HepG2 (cell line): ENCODE measurements around the gene NDRG3. TPM values are rescaled to one million over a fixed set of nuclear protein-coding genes. Genes with fewer than 3 reads are reported as not detected.
A peak's percentile ranks its signal among the peaks of the same experiment; 100 is the strongest.

Experiments
- ATAC-seq: fragments of 200-7000 bp; cut with Tn5 transposase; 3 replicates; pipeline ENCODE4 v1.9.1; 2020; ENCODE audit warnings: mild to moderate bottlenecking, moderate library complexity
- BruUV-seq: library from RNA; stranded (reverse); fragments of 400-500 nt; replicated peaks from 2 replicates; lab custom pipeline; 2021; lab: Mats Ljungman, UMichigan
- CTCF ChIA-PET: fragments of 300-600 bp; formaldehyde crosslinking; extraction: SDS; loops from one replicate; lab custom pipeline; 2021; ENCODE audit warnings: low total read pairs, inconsistent platforms, low intra/inter-chr PET ratio; lab: Yijun Ruan, JAX
- POLR2A ChIA-PET: fragments of 350-600 bp; sonication (Branson Sonifier 250); formaldehyde crosslinking; loops from one replicate; lab custom pipeline; 2020; ENCODE audit warnings: antibody characterized with exemption, inconsistent platforms; lab: Yijun Ruan, JAX
- DNase-seq: peaks from one replicate; pipeline ENCODE4 v3.0.0-alpha.2; 2015; ENCODE audit warnings: low spot score
- FAIRE-seq: peaks from 3 replicates; lab custom pipeline; 2011; peaks lifted over from hg19 to GRCh38; lab: Jason Lieb, UNC
- H2AFZ ChIP-seq: one replicate; pipeline ENCODE4 v1.6.1; 2011; ENCODE audit warnings: low read length, inconsistent platforms
- H3K27ac ChIP-seq: fragments of 300-600 bp; 3 replicates; pipeline ENCODE4 v1.8.0; 2011; ENCODE audit warnings: mixed run types, mild to moderate bottlenecking, mixed read lengths, low read length, inconsistent platforms; ENCODE audit not compliant: insufficient read depth; ENCODE audit errors: extremely low read length
- H3K27me3 ChIP-seq, 2 experiments: fragments of 200-600 bp in 1 of 2; 2 replicates in 1 of 2; 3 replicates in 1 of 2; pipeline versions ENCODE4 v1.6.0 to v1.8.0; 2011; ENCODE audit warnings: low read length in 2 of 2, mild to moderate bottlenecking in 2 of 2, moderate library complexity in 2 of 2, inconsistent platforms in 1 of 2; ENCODE audit not compliant: insufficient read depth in 2 of 2, control insufficient read depth in 1 of 2
- H3K36me3 ChIP-seq, 2 experiments: fragments of 200-600 bp in 1 of 2; replicated peaks in 1 of 2; 2 replicates in 1 of 2; 3 replicates in 1 of 2; pipeline versions ENCODE4 v1.5.1 to v1.8.0; 2011; ENCODE audit warnings: low read length in 2 of 2, inconsistent platforms in 1 of 2; ENCODE audit not compliant: insufficient read depth in 2 of 2, control insufficient read depth in 1 of 2
- H3K4me1 ChIP-seq: 2 replicates; pipeline ENCODE4 v1.5.1; 2012; ENCODE audit warnings: low read length, inconsistent platforms; ENCODE audit not compliant: insufficient read depth
- H3K4me2 ChIP-seq: 2 replicates; pipeline ENCODE4 v1.6.0; 2011; ENCODE audit warnings: low read depth, low read length, inconsistent platforms
- H3K4me3 ChIP-seq, 3 experiments: fragments of 200-600 bp in 1 of 3; sonication (generic), shearing (Covaris generic) in 1 of 3; replicated peaks in 1 of 3; 2 replicates each; pipeline ENCODE4 v1.5.1; 2011 to 2016; ENCODE audit warnings: low read length in 3 of 3, inconsistent platforms in 2 of 3, low read depth in 2 of 3, mild to moderate bottlenecking in 2 of 3, control low read depth in 1 of 3, mixed read lengths in 1 of 3; ENCODE audit not compliant: insufficient read depth in 1 of 3
- H3K79me2 ChIP-seq: one replicate; pipeline ENCODE4 v1.6.1; 2011; ENCODE audit warnings: low read length, inconsistent platforms; ENCODE audit not compliant: insufficient read depth
- H3K9ac ChIP-seq: 2 replicates; pipeline ENCODE4 v1.6.0; 2011; ENCODE audit warnings: mild to moderate bottlenecking, low read depth, low read length, inconsistent platforms; ENCODE audit not compliant: insufficient read depth
- H3K9me3 ChIP-seq: 2 replicates; pipeline ENCODE4 v1.5.1; 2012; ENCODE audit warnings: mild to moderate bottlenecking, low read length
- H4K20me1 ChIP-seq: 2 replicates; pipeline ENCODE4 v1.6.0; 2011; ENCODE audit warnings: inconsistent platforms, mild to moderate bottlenecking, low read length, moderate library complexity; ENCODE audit not compliant: insufficient read depth
- AGO2 ChIP-seq: fragments of 200-400 bp; formaldehyde crosslinking; optimal IDR thresholded peaks from 2 replicates; pipeline ENCODE3; 2017; ENCODE audit warnings: mild to moderate bottlenecking, low read depth, low read length, moderate library complexity
- POLR2A ChIP-seq, 2 experiments: IDR thresholded peaks; 2 replicates each; pipeline ENCODE4 v1.6.1; 2011; ENCODE audit warnings: low read depth in 2 of 2, low read length in 2 of 2, mild to moderate bottlenecking in 1 of 2, moderate library complexity in 1 of 2; ENCODE audit not compliant: insufficient read depth in 1 of 2
- POLR2G ChIP-seq: fragments of 200-400 bp; formaldehyde crosslinking; IDR thresholded peaks from 2 replicates; pipeline ENCODE4 v1.6.1; 2018; ENCODE audit warnings: mild to moderate bottlenecking, low read depth, low read length, moderate library complexity
- RBFOX2 ChIP-seq: fragments of 200-400 bp; formaldehyde crosslinking; IDR thresholded peaks from 2 replicates; pipeline ENCODE4 v1.6.1; 2017; ENCODE audit warnings: low read depth, mild to moderate bottlenecking, low read length
- RBM22 ChIP-seq: fragments of 200-400 bp; formaldehyde crosslinking; optimal IDR thresholded peaks from 2 replicates; pipeline ENCODE3; 2017; ENCODE audit warnings: mild to moderate bottlenecking, low read length, moderate library complexity
- ZNF430 ChIP-seq: sonication (generic); formaldehyde crosslinking; IDR thresholded peaks from 2 replicates; pipeline ENCODE4 v1.9.0; 2021; ENCODE audit warnings: mild to moderate bottlenecking, missing genetic modification reagents
- WGBS: methylation state at CpG from one replicate; pipeline ENCODE4 v1.1.6; 2017; ENCODE audit warnings: low lambda C conversion rate; 5-methylcytosine and 5-hydroxymethylcytosine counted together
- in situ Hi-C: cut with HindIII; loops from 2 replicates; pipeline ENCODE4 v1.10.0; 2017; ENCODE audit warnings: low pct_unique_long_range_greater_than_20kb; ENCODE audit not compliant: extremely low pct_ligation_motif_present
- intact Hi-C: fragments of 100-400 bp; cut with micrococcal nuclease; formaldehyde crosslinking; loops from one replicate; pipeline ENCODE4 v1.10.0; 2022; ENCODE audit not compliant: unreplicated experiment
- polyA plus RNA-seq, 8 experiments: library from polyadenylated mRNA; depleted of rRNA in 3 of 8; stranded (reverse) in 7 of 8; unstranded in 1 of 8; fragments of >200 nt; fragmentation: Illumina TruSeq in 4 of 8; extraction: Trizol in 4 of 8; gene quantifications; 2 replicates each; pipeline versions ENCODE4 v1.2.1 to v1.2.3, GENCODE V29; 2011 to 2016; ENCODE audit warnings: low read depth in 4 of 8, missing spikeins in 1 of 8, mixed read lengths in 1 of 8; ENCODE audit not compliant: insufficient read depth in 1 of 8
- total RNA-seq, 5 experiments: library from RNA; depleted of rRNA; stranded (reverse); fragments of >200 nt; fragmentation: Illumina TruSeq; extraction: Trizol; gene quantifications; 2 replicates each; pipeline ENCODE4 v1.2.3, GENCODE V29; 2016; ENCODE audit warnings: low read depth in 1 of 5
- TF ChIP-seq, protein P1 (sequence below): sonication (generic); formaldehyde crosslinking; IDR thresholded peaks from 2 replicates; pipeline ENCODE4 v1.8.1; 2023; ENCODE audit warnings: mild to moderate bottlenecking, moderate library complexity, missing genetic modification reagents

The NDRG3 gene
- total and polyA plus RNA-seq, 2 of the 13 experiments (the other 11 are each of a cell fraction or from before 2014, with no cell fraction given) = 36.0 to 40.5 TPM

DNA sequence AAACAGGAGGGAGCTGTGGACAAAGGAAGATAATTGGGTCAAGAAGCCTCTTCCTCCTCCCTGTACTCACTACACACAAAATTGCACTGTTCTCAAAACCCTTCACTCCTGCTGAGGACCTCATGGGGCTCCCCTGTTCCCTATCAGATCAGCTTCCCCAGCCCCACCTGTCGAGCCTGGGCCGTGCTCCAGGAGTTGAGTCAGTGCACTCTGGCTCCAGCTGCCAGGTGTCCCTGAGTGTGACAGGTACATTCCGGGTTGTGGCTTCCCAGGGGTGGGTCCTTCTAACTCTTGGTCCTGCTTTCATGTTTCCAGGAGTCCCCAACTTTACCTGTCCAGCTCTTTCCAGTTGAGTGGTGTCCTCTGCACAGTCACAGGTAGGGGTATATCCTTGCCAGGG, 131.9 kb downstream of the NDRG3 start:
- Histone ChIP-seq H3K36me3 (peaks cover 22 to 51% of the 10 kb centered on the region in 2 experiments), H3K79me2 (no peaks in the 10 kb centered on the region), H3K4me1 (no peaks in the 10 kb centered on the region), H4K20me1 (0 out of 2 replicates have a peak, but pooled peaks cover 2% of the 10 kb centered on the region), H3K9ac (no peak overlapping the region), H3K27ac (no peak overlapping the region), H2AFZ (no peak overlapping the region), H3K4me3 (no peak overlapping the region), H3K27me3 (no peaks in the 10 kb centered on the region), H3K4me2 (no peak overlapping the region), H3K9me3 (no peaks in the 10 kb centered on the region)
- WGBS = 87% methylated on average over 3 of the region's 3 CpGs
- no peak for FAIRE-seq
- POLR2A ChIA-PET = interaction anchor here (1.0 to 1.9 kb wide), 4 partner anchors 9 to 34 kb away, joined by 4 to 9 read pairs (median 8); partner anchors contain the start of gene RAB5IF
- peak; percentile 8 for ATAC-seq
- no peak for DNase-seq
- CTCF ChIA-PET = interaction anchor here (2.6 kb wide), 1 partner anchor 140 kb away, joined by 20 read pairs; no protein-coding TSS in a partner anchor
- in situ Hi-C loops (loop anchor here (5.0 kb wide), 1 partner anchor 138 kb away; no protein-coding TSS in a partner anchor), intact Hi-C loops (no loop called here)
- no peak for TF ChIP-seq ZNF430
- TF ChIP-seq RBFOX2 = 0 out of 2 replicates have a peak, but pooled peaks have one; percentile 16
- TF ChIP-seq, protein P1, sequence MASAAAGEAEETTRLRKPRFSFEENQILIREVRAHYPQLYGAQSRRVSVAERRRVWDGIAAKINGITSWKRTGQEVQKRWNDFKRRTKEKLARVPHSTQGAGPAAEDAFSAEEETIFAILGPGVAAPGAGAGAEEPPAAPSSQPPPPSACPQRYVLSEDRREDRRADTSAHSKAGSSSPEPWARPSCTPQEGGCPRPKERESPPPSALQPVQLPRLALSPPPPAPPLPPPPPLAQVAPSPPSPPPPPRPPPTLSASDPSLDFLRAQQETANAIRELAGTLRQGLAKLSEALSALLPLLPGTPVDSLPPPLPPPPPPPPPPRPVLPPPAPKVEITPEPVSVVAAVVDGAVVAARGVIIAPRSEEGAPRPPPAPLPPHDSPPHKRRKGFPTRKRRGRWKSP (CRISPR knock-in tag) = no peak
- peak; percentile 55 for TF ChIP-seq AGO2
- peak; percentile 3 for TF ChIP-seq RBM22
- peak; percentile 34; the same call in 1 of the 2 replicates for TF ChIP-seq POLR2G
- peak in 1 of 2 experiments; percentile 38; a peak in 2 of 4 replicates for TF ChIP-seq POLR2A (IDR thresholded peaks at IDR 0.05; ENCODE audit: insufficient read depth in 1 of 2, low read depth in 2 of 2, low read length in 2 of 2)
- BruUV-seq = no TSS peak
